Measurements from ENCODE around the gene MCM5. TPM values are rescaled to one million over a fixed set of nuclear protein-coding genes. Genes with fewer than 3 reads are reported as not detected.

MCM5 gene
- total and polyA plus RNA-seq, 8 donors: 34.9 to 83.4 (median 63.9) TPM

DNA sequence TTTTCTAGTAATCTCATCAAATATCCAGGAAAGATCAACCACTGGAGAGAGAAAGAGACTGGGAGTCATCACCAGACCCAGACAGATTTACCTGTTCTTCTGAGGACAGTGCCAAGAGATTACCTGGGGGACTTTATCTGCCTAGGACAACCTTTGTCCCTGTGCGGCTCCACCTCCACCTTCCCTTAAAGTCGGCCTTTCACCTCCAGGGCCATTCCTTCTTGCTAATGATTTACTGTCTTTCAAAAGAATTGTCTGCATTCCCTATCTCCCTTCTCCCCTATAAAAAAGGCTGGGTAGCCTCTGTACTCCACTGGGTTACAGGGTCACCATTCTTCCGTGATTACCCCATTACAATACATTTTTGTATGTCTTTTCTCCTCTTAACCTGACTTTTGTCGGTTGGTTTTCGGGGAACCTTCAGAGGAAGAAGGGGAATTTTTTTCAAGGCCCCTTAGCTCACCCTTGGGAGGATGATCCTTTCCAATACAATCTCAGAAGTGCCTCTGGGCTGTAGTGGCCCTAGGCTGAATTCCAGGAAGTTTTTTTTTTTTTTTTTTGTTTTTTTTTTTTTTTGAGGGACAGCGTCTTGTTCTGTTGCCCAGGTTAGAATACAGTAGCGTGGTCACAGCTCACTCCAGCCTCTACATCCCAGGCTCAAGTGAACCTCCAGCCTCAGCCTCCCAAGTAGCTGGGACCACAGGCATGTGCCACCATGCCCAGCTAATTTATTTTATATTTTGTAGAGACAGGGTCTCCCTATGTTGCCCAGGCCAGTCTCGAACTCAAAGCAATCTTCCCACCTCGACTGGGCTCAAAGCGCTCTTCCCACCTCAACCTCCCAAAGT, 20.6 kb upstream of the MCM5 start:
- H3K9me3 ChIP-seq: no peaks in the 10 kb centered on the region
- no peaks in the 10 kb centered on the region for H3K27me3 ChIP-seq
- no peak overlapping the region for H3K4me3 ChIP-seq
- H3K36me3 ChIP-seq: peaks cover 0 to 16% of the 10 kb centered on the region in 2 donors
- TF ChIP-seq, protein P1, sequence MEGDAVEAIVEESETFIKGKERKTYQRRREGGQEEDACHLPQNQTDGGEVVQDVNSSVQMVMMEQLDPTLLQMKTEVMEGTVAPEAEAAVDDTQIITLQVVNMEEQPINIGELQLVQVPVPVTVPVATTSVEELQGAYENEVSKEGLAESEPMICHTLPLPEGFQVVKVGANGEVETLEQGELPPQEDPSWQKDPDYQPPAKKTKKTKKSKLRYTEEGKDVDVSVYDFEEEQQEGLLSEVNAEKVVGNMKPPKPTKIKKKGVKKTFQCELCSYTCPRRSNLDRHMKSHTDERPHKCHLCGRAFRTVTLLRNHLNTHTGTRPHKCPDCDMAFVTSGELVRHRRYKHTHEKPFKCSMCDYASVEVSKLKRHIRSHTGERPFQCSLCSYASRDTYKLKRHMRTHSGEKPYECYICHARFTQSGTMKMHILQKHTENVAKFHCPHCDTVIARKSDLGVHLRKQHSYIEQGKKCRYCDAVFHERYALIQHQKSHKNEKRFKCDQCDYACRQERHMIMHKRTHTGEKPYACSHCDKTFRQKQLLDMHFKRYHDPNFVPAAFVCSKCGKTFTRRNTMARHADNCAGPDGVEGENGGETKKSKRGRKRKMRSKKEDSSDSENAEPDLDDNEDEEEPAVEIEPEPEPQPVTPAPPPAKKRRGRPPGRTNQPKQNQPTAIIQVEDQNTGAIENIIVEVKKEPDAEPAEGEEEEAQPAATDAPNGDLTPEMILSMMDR (IDR thresholded peaks at IDR 0.05): no peak
- H3K4me1 ChIP-seq: peaks cover 23 to 87% of the 10 kb centered on the region in 2 donors
- DNase-seq (no peak), ATAC-seq (no peak)
- intact Hi-C loops (cut with DNase I): no loop called here
- no peak overlapping the region for H3K27ac ChIP-seq

GRCh38 chr22:35380013-35380412, 19.9 kb upstream of the MCM5 start:
- Histone ChIP-seq H3K27ac (peak overlapping the region in 1 of 2 donors; percentile 58), H3K36me3 (peaks cover 0 to 23% of the 10 kb centered on the region in 2 donors), H3K9me3 (no peaks in the 10 kb centered on the region), H3K27me3 (no peaks in the 10 kb centered on the region), H3K4me1 (peaks cover 23 to 87% of the 10 kb centered on the region in 2 donors), H3K4me3 (no peak overlapping the region)
- ATAC-seq (no peak), DNase-seq (no peak)
- intact Hi-C loops (cut with DNase I): no loop called here
- TF ChIP-seq, protein P1 (IDR thresholded peaks at IDR 0.05): no peak

GRCh38 chr22:35380537-35381423, 19.2 kb upstream of the MCM5 start, which contains the start of gene HMOX1:
HMOX1 (plus strand) TSS chr22:35381096; CDS start chr22:35381174, 78 bp downstream.
- Histone ChIP-seq H3K36me3 (peaks cover 0 to 31% of the 10 kb centered on the region in 2 donors), H3K27ac (peak within 1 kb of the TSS; percentile 78 to 87), H3K4me1 (peaks cover 23 to 87% of the 10 kb centered on the region in 2 donors), H3K9me3 (no peaks in the 10 kb centered on the region), H3K27me3 (no peaks in the 10 kb centered on the region), H3K4me3 (peak within 1 kb of the TSS; percentile 49 to 72)
- ATAC-seq (peak; percentile 81), DNase-seq (peak; percentile 77 to 100 (median 94))
- TF ChIP-seq, protein P1 (IDR thresholded peaks at IDR 0.05): peak in 1 of 2 donors; percentile 7
- intact Hi-C loops (cut with DNase I): no loop called here

- Histone ChIP-seq H3K27me3 (no peaks in the 10 kb centered on the region), H3K36me3 (peaks cover 0 to 38% of the 10 kb centered on the region in 2 donors), H3K27ac (peak overlapping the region; percentile 78 to 87), H3K4me3 (peak overlapping the region; percentile 49 to 72), H3K9me3 (no peaks in the 10 kb centered on the region), H3K4me1 (peaks cover 23 to 87% of the 10 kb centered on the region in 2 donors)
- DNase-seq: no peak
- intact Hi-C loops (cut with DNase I): no loop called here
- ATAC-seq: peak; percentile 0
- TF ChIP-seq, protein P1 (IDR thresholded peaks at IDR 0.05): no peak
Observed at GRCh38 chr22:35381424-35382009, 18.4 kb upstream of the MCM5 start.

All from left lung (tissue), 10 donors.